B cell (primary cell): ENCODE measurements around the gene CCL28. TPM values are rescaled to one million over a fixed set of nuclear protein-coding genes. Genes with fewer than 3 reads are reported as not detected.

Experiments used
- ATAC-seq: fragments of 200-7000 bp; cut with Tn5 transposase; one replicate; pipeline ENCODE4 v1.10.0; 2021; ENCODE audit warnings: low read depth, mild to moderate bottlenecking, moderate number of reproducible peaks, moderate library complexity
- CTCF ChIA-PET: fragments of 350-600 bp; sonication (Branson Sonifier 250); formaldehyde crosslinking; loops from one replicate; lab custom pipeline; 2021; ENCODE audit warnings: antibody characterized with exemption, inconsistent platforms; lab: Charles Lee
- POLR2A ChIA-PET: fragments of 350-600 bp; sonication (Branson Sonifier 250); formaldehyde crosslinking; loops from one replicate; lab custom pipeline; 2021; ENCODE audit warnings: antibody characterized with exemption; lab: Charles Lee
- DNase-seq: peaks from one replicate; pipeline ENCODE4 v3.0.0; 2013
- H2AFZ ChIP-seq: 2 replicates; pipeline ENCODE4 v1.6.1; 2012; ENCODE audit warnings: mild to moderate bottlenecking, low read depth, low read length; ENCODE audit not compliant: insufficient read depth, poor library complexity, severe bottlenecking
- H3K27ac ChIP-seq, 2 donors: 1 replicate in 1 of 2; 2 replicates in 1 of 2; pipeline ENCODE4 v1.5.1; 2012 to 2013; ENCODE audit warnings: low read length in 2 of 2, mild to moderate bottlenecking in 2 of 2, moderate library complexity in 1 of 2
- H3K27me3 ChIP-seq, 4 experiments: fragments of 200-600 bp in 1 of 4; sonication (generic) in 1 of 4; replicated peaks in 1 of 4; 1 replicate in 2 of 4; 2 replicates in 2 of 4; pipeline versions ENCODE4 v1.6.1 to v1.7.0; 2013 to 2016; ENCODE audit warnings: low read length in 3 of 4, mild to moderate bottlenecking in 2 of 4, mixed read lengths in 1 of 4, moderate library complexity in 1 of 4; ENCODE audit not compliant: insufficient read depth in 4 of 4, control insufficient read depth in 3 of 4; ENCODE audit errors: control extremely low read depth in 1 of 4
- H3K36me3 ChIP-seq, 2 experiments: replicated peaks in 1 of 2; 1 replicate in 1 of 2; 2 replicates in 1 of 2; pipeline versions ENCODE4 v1.6.1 to v1.7.1; 2013; ENCODE audit warnings: low read length in 1 of 2; ENCODE audit not compliant: insufficient read depth in 2 of 2, control insufficient read depth in 1 of 2; ENCODE audit errors: control extremely low read depth in 1 of 2, extremely low read depth in 1 of 2
- H3K4me1 ChIP-seq, 2 donors: fragments of 200-600 bp in 1 of 2; sonication (generic) in 1 of 2; 1 replicate in 1 of 2; 2 replicates in 1 of 2; pipeline versions ENCODE4 v1.5.1 to v1.6.1; 2013 to 2017; ENCODE audit warnings: low read length in 2 of 2; ENCODE audit not compliant: control insufficient read depth in 2 of 2, insufficient read depth in 2 of 2
- H3K4me2 ChIP-seq: replicated peaks from 2 replicates; pipeline ENCODE3; 2012; ENCODE audit warnings: mild to moderate bottlenecking, low read depth, low read length; ENCODE audit not compliant: poor library complexity, severe bottlenecking
- H3K4me3 ChIP-seq, 5 experiments: fragments of 200-600 bp in 1 of 5; sonication (generic) in 1 of 5; 1 replicate in 3 of 5; 2 replicates in 2 of 5; pipeline versions ENCODE4 v1.5.1 to v1.7.0; 2011 to 2016; ENCODE audit warnings: low read length in 4 of 5, mild to moderate bottlenecking in 4 of 5, low read depth in 2 of 5, control low read depth in 1 of 5, moderate library complexity in 1 of 5; ENCODE audit not compliant: insufficient read depth in 1 of 5; ENCODE audit errors: control extremely low read depth in 1 of 5, extremely low read depth in 1 of 5
- H3K79me2 ChIP-seq: fragments of 200-600 bp; sonication (generic); one replicate; pipeline ENCODE4 v1.6.0; 2016; ENCODE audit warnings: low read length; ENCODE audit not compliant: control insufficient read depth, insufficient read depth
- H3K9ac ChIP-seq: fragments of 200-600 bp; sonication (generic); 2 replicates; pipeline ENCODE4 v1.6.1; 2017; ENCODE audit warnings: mild to moderate bottlenecking, low read length, moderate library complexity
- H3K9me3 ChIP-seq, 3 donors: one replicate each; pipeline versions ENCODE4 v1.6.1 to v1.7.1; 2013; ENCODE audit warnings: low read length in 2 of 3; ENCODE audit not compliant: control insufficient read depth in 2 of 3, insufficient read depth in 1 of 3; ENCODE audit errors: control extremely low read depth in 1 of 3
- H4K20me1 ChIP-seq: 2 replicates; pipeline ENCODE4 v1.6.0; 2012; ENCODE audit warnings: mild to moderate bottlenecking, low read length; ENCODE audit not compliant: insufficient read depth, control insufficient read depth, poor library complexity, severe bottlenecking
- H3K27ac Mint-ChIP-seq: one replicate; pipeline ENCODE4 v1.8.0; 2021; ENCODE audit warnings: mixed read lengths
- H3K27me3 Mint-ChIP-seq: one replicate; pipeline ENCODE4 v1.8.0; 2021; ENCODE audit warnings: mixed read lengths
- H3K4me1 Mint-ChIP-seq: one replicate; pipeline ENCODE4 v1.8.0; 2021; ENCODE audit warnings: mixed read lengths
- H3K4me3 Mint-ChIP-seq: one replicate; pipeline ENCODE4 v1.8.0; 2021; ENCODE audit warnings: mixed read lengths
- H3K9me3 Mint-ChIP-seq: one replicate; pipeline ENCODE4 v1.8.0; 2022; ENCODE audit warnings: mixed read lengths; ENCODE audit not compliant: insufficient read depth
- EZH2 ChIP-seq: IDR thresholded peaks from 2 replicates; pipeline ENCODE4 v1.6.1; 2012; ENCODE audit warnings: borderline replicate concordance, low read depth, mild to moderate bottlenecking, moderate library complexity, low read length; ENCODE audit not compliant: insufficient read depth, poor library complexity, severe bottlenecking
- WGBS: methylation state at CpG from one replicate; pipeline ENCODE4 v1.1.5; 2013; ENCODE audit warnings: missing lambda C conversion rate; ENCODE audit not compliant: insufficient coverage; 5-methylcytosine and 5-hydroxymethylcytosine counted together
- intact Hi-C: fragments of 100-400 bp; cut with micrococcal nuclease; formaldehyde crosslinking; loops from one replicate; pipeline ENCODE4 v1.10.0; 2022
- polyA plus RNA-seq: library from polyadenylated mRNA; depleted of rRNA; stranded (reverse); fragments of >200 nt; gene quantifications from 2 replicates; pipeline ENCODE4 v1.2.3, GENCODE V29; 2012
- total RNA-seq, 2 donors: library from RNA; stranded (reverse); fragments of 120-200 nt in 1 of 2; gene quantifications; 1 replicate in 1 of 2; 2 replicates in 1 of 2; pipeline versions ENCODE4 v1.2.3 to v1.2.4, GENCODE V29; 2013 to 2022
- TF ChIP-seq, protein P1 (sequence below): fragments of 200-600 bp; IDR thresholded peaks from one replicate; pipeline ENCODE4 v1.8.0; 2022; ENCODE audit warnings: antibody characterized with exemption, mild to moderate bottlenecking

Gene CCL28
- total and polyA plus RNA-seq, 2 donors (not counting 1 experiment from before 2014, with no cell fraction given), result 18.6 to 18.7 TPM

DNA sequence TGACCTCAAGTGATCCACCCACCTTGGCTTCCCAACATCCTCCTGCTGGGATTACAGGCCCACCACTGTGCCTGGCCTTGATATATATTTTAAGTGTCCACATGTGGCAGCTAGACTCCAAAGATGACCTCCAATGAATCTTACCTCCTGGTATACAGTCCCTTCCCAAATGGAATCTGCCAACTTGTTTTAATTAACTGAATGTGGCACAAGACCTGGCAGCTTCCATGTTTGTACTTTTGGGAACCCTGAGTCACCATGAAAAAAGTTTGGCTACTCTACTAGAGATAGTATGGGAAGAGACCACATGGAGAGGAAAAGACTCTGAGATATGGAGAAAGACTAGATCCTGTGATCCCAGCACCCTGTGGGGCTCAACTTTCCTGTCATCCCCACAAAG, 42.5 kb downstream of the CCL28 start:
- Mint-ChIP-seq H3K27me3 (no peaks in the 10 kb centered on the region), H3K27ac (no peak overlapping the region), H3K4me3 (no peak overlapping the region), H3K4me1 (no peaks in the 10 kb centered on the region), H3K9me3 (peaks cover 4% of the 10 kb centered on the region)
- Histone ChIP-seq H4K20me1 (no peaks in the 10 kb centered on the region), H3K27me3 (no peaks in the 10 kb centered on the region), H3K36me3 (peaks cover 0 to 2% of the 10 kb centered on the region in 2 experiments), H3K79me2 (no peaks in the 10 kb centered on the region), H2AFZ (no peak overlapping the region), H3K4me1 (no peaks in the 10 kb centered on the region), H3K4me3 (no peak overlapping the region), H3K9ac (no peak overlapping the region), H3K9me3 (peaks cover 0 to 10% (median 0%) of the 10 kb centered on the region in 3 donors), H3K4me2 (no peak overlapping the region), H3K27ac (no peak overlapping the region)
- CTCF ChIA-PET, result interaction anchor here (2.3 kb wide), 1 partner anchor 20 kb away, joined by 8 read pairs; no protein-coding TSS in a partner anchor
- DNase-seq (no peak), ATAC-seq (no peak)
- TF ChIP-seq, protein P1, sequence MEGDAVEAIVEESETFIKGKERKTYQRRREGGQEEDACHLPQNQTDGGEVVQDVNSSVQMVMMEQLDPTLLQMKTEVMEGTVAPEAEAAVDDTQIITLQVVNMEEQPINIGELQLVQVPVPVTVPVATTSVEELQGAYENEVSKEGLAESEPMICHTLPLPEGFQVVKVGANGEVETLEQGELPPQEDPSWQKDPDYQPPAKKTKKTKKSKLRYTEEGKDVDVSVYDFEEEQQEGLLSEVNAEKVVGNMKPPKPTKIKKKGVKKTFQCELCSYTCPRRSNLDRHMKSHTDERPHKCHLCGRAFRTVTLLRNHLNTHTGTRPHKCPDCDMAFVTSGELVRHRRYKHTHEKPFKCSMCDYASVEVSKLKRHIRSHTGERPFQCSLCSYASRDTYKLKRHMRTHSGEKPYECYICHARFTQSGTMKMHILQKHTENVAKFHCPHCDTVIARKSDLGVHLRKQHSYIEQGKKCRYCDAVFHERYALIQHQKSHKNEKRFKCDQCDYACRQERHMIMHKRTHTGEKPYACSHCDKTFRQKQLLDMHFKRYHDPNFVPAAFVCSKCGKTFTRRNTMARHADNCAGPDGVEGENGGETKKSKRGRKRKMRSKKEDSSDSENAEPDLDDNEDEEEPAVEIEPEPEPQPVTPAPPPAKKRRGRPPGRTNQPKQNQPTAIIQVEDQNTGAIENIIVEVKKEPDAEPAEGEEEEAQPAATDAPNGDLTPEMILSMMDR, result no peak
- TF ChIP-seq EZH2, result no peak
- intact Hi-C loops, result no loop called here
- POLR2A ChIA-PET, result no interaction called here

DNA sequence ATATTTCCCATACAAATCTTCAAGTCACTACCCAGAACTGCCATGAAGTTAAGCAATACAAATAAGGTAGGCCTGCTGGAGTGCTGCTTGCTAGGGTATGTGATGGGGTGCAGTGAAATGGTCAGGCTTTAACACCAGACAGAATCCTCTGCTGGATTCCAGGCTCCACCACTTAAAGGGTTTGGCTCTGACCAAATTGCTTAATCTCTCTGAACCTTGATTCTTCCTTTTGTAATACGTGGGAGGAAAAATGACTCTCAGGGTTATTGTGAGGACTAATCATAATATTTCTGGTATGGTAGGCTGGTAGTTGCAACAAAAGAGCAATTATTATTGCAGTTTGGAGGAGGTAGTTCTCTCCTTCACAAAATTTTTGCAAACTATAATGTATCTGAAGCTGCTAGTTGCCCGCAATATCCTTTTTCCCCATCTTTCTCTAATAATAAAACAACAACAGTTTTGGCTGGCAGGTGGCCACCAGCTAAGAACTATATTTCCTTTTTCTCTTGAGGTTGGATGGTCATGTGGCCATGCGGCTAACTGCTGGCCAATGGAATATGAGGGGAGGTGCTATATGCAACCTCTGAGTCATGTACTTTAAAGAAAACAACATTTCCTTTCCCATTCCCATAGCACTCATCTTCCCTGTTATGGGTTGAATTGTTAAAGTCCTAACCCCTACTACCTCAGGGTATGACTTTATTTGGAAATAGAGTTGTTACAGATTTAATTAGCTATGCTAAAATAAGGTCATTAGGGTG, 44.1 kb downstream of the CCL28 start:
- TF ChIP-seq EZH2, result no peak
- TF ChIP-seq, protein P1, result no peak
- no peaks in the 10 kb centered on the region for H3K27me3 ChIP-seq
- no peaks in the 10 kb centered on the region for H4K20me1 ChIP-seq
- H3K4me2 ChIP-seq, result no peak overlapping the region
- peaks cover 0 to 10% (median 1%) of the 10 kb centered on the region in 3 donors for H3K9me3 ChIP-seq
- no peak for DNase-seq
- Mint-ChIP-seq H3K4me1 (no peaks in the 10 kb centered on the region), H3K27me3 (no peaks in the 10 kb centered on the region), H3K27ac (no peak overlapping the region), H3K9me3 (peaks cover 4% of the 10 kb centered on the region), H3K4me3 (no peak overlapping the region)
- WGBS, result no CpG with 5 or more reads among the region's 3 CpGs
- H3K4me1 ChIP-seq, result no peaks in the 10 kb centered on the region
- H3K4me3 ChIP-seq, result no peak overlapping the region
- H3K79me2 ChIP-seq, result no peaks in the 10 kb centered on the region
- no peak overlapping the region for H2AFZ ChIP-seq
- CTCF ChIA-PET, result interaction anchor here (2.3 kb wide), 1 partner anchor 21 kb away, joined by 8 read pairs; no protein-coding TSS in a partner anchor
- no peak overlapping the region for H3K9ac ChIP-seq
- intact Hi-C loops, result no loop called here
- no peak for ATAC-seq
- POLR2A ChIA-PET, result no interaction called here
- H3K36me3 ChIP-seq, result peaks cover 0 to 2% of the 10 kb centered on the region in 2 experiments
- H3K27ac ChIP-seq, result no peak overlapping the region
